Measurements from ENCODE around the gene IL2. TPM values are rescaled to one million over a fixed set of nuclear protein-coding genes. Genes with fewer than 3 reads are reported as not detected.

Gene IL2
- total RNA-seq, 1 experiment from 2014 or later = not detected

- BruUV-seq (replicated peaks) = no TSS peak
- no peak overlapping the region for H3K4me3 Mint-ChIP-seq (ENCODE audit: unreplicated experiment)
- no peaks in the 10 kb centered on the region for H3K4me1 ChIP-seq
- TF ChIP-seq CTCF (IDR thresholded peaks at IDR 0.05; ENCODE audit: insufficient read depth in 1 of 2, low read depth in 1 of 2, low read length in 1 of 2, severe bottlenecking in 1 of 2, unreplicated experiment in 1 of 2) = no peak
- H3K36me3 Mint-ChIP-seq (ENCODE audit: insufficient read depth, unreplicated experiment) = no peaks in the 10 kb centered on the region
- no peaks in the 10 kb centered on the region for H3K36me3 ChIP-seq (ENCODE audit: control insufficient read depth, insufficient read depth, low read length)
- no peaks in the 10 kb centered on the region for H3K9me3 ChIP-seq
- no peaks in the 10 kb centered on the region for H3K4me1 Mint-ChIP-seq (ENCODE audit: low read depth, unreplicated experiment)
- POLR2A ChIA-PET = no interaction called here
- DNase-seq = no peak
- H3K27me3 ChIP-seq (replicated peaks; ENCODE audit: control insufficient read depth, insufficient read depth, low read length) = no peaks in the 10 kb centered on the region
- H3K4me3 ChIP-seq (ENCODE audit: low read depth, low read length) = no peak overlapping the region
- CTCF ChIA-PET = no interaction called here
- H3K27ac Mint-ChIP-seq (ENCODE audit: unreplicated experiment) = no peak overlapping the region
- intact Hi-C loops (cut with micrococcal nuclease; ENCODE audit: unreplicated experiment) = no loop called here
- peaks cover 3% of the 10 kb centered on the region for H3K27me3 Mint-ChIP-seq (ENCODE audit: insufficient read depth, unreplicated experiment)
- H3K9me3 Mint-ChIP-seq (ENCODE audit: unreplicated experiment) = no peaks in the 10 kb centered on the region
Measured at GRCh38 chr4:122434285-122434684, 22.2 kb downstream of the IL2 start.

GRCh38 chr4:122431351-122431750 lies 25.2 kb downstream of the IL2 start:
- CTCF ChIA-PET = no interaction called here
- peaks cover 9% of the 10 kb centered on the region for H3K27me3 Mint-ChIP-seq (ENCODE audit: insufficient read depth, unreplicated experiment)
- H3K27ac Mint-ChIP-seq (ENCODE audit: unreplicated experiment) = no peak overlapping the region
- H3K4me1 Mint-ChIP-seq (ENCODE audit: low read depth, unreplicated experiment) = no peaks in the 10 kb centered on the region
- H3K9me3 ChIP-seq = no peaks in the 10 kb centered on the region
- no peaks in the 10 kb centered on the region for H3K36me3 Mint-ChIP-seq (ENCODE audit: insufficient read depth, unreplicated experiment)
- H3K4me3 Mint-ChIP-seq (ENCODE audit: unreplicated experiment) = no peak overlapping the region
- H3K4me3 ChIP-seq (ENCODE audit: low read depth, low read length) = no peak overlapping the region
- H3K4me1 ChIP-seq = no peaks in the 10 kb centered on the region
- no peaks in the 10 kb centered on the region for H3K27me3 ChIP-seq (replicated peaks; ENCODE audit: control insufficient read depth, insufficient read depth, low read length)
- intact Hi-C loops (cut with micrococcal nuclease; ENCODE audit: unreplicated experiment) = no loop called here
- no TSS peak for BruUV-seq (replicated peaks)
- no peaks in the 10 kb centered on the region for H3K9me3 Mint-ChIP-seq (ENCODE audit: unreplicated experiment)
- TF ChIP-seq CTCF (IDR thresholded peaks at IDR 0.05; ENCODE audit: insufficient read depth in 1 of 2, low read depth in 1 of 2, low read length in 1 of 2, severe bottlenecking in 1 of 2, unreplicated experiment in 1 of 2) = no peak
- no peaks in the 10 kb centered on the region for H3K36me3 ChIP-seq (ENCODE audit: control insufficient read depth, insufficient read depth, low read length)
- POLR2A ChIA-PET = no interaction called here
- DNase-seq = no peak

- CTCF ChIA-PET = no interaction called here
- no peak overlapping the region for H3K4me3 ChIP-seq (ENCODE audit: low read depth, low read length)
- H3K27me3 ChIP-seq (replicated peaks; ENCODE audit: control insufficient read depth, insufficient read depth, low read length) = no peaks in the 10 kb centered on the region
- no peaks in the 10 kb centered on the region for H3K36me3 ChIP-seq (ENCODE audit: control insufficient read depth, insufficient read depth, low read length)
- TF ChIP-seq CTCF (IDR thresholded peaks at IDR 0.05; ENCODE audit: insufficient read depth in 1 of 2, low read depth in 1 of 2, low read length in 1 of 2, severe bottlenecking in 1 of 2, unreplicated experiment in 1 of 2) = no peak
- Mint-ChIP-seq H3K4me1 (ENCODE audit: low read depth, unreplicated experiment) (no peaks in the 10 kb centered on the region), H3K4me3 (ENCODE audit: unreplicated experiment) (no peak overlapping the region), H3K27ac (ENCODE audit: unreplicated experiment) (no peak overlapping the region), H3K36me3 (ENCODE audit: insufficient read depth, unreplicated experiment) (no peaks in the 10 kb centered on the region), H3K9me3 (ENCODE audit: unreplicated experiment) (no peaks in the 10 kb centered on the region), H3K27me3 (ENCODE audit: insufficient read depth, unreplicated experiment) (peaks cover 8% of the 10 kb centered on the region)
- BruUV-seq (replicated peaks) = no TSS peak
- H3K9me3 ChIP-seq = no peaks in the 10 kb centered on the region
- intact Hi-C loops (cut with micrococcal nuclease; ENCODE audit: unreplicated experiment) = no loop called here
- POLR2A ChIA-PET = no interaction called here
- DNase-seq = no peak
- H3K4me1 ChIP-seq = no peaks in the 10 kb centered on the region
Measured at GRCh38 chr4:122423246-122423645, 33.3 kb downstream of the IL2 start.

All from Caco-2 (cell line).